NCI-H2196 treated with DMSO at 0.1 percent for 48 hours (cell line): Measurements from ENCODE around the gene TRIM49C.
"Not testable (repeated sequence)": the region's sequence is repeated elsewhere in the genome, so short reads cannot be mapped to it uniquely, and the experiment has no call there.

Source experiments
- DNase-seq: peaks from one replicate; lab custom pipeline; 2025; ENCODE audit not compliant: unreplicated experiment; lab: John Stamatoyannopoulos, UW

TRIM49C gene

GRCh38 chr11:90030806-90031205 lies at the start of gene TRIM49C:
Gene TRIM49C (plus strand): TSS chr11:90031106. CDS start chr11:90035212, 4,106 bp downstream.
- DNase-seq = not testable (repeated sequence)

GRCh38 chr11:90024184-90024583 lies 6.7 kb upstream of the TRIM49C start:
- DNase-seq = not testable (repeated sequence)

GRCh38 chr11:90051591-90052209 lies 20.8 kb downstream of the TRIM49C start:
- not testable (repeated sequence) for DNase-seq

- DNase-seq = not testable (repeated sequence)
These were observed 21.4 kb downstream of the TRIM49C start for GRCh38 chr11:90052311-90052710.

GRCh38 chr11:90053545-90053944 lies 22.6 kb downstream of the TRIM49C start:
- not testable (repeated sequence) for DNase-seq

- DNase-seq = not testable (repeated sequence)
These were observed 54.7 kb downstream of the TRIM49C start, which contains the start of gene UBTFL1 for GRCh38 chr11:90085650-90086049. Gene UBTFL1 (plus strand): TSS chr11:90085950. CDS start chr11:90085950, 0 bp downstream.

GRCh38 chr11:90088731-90089130 lies 57.8 kb downstream of the TRIM49C start:
- DNase-seq = not testable (repeated sequence)
